Left colon (tissue), 2 donors: ENCODE measurements around the gene C14orf180. TPM values are rescaled to one million over a fixed set of nuclear protein-coding genes. Genes with fewer than 3 reads are reported as not detected.

Experiments
- ATAC-seq: fragments of 200-7000 bp; cut with Tn5 transposase; one replicate; pipeline ENCODE4 v1.9.1; 2020; ENCODE audit warnings: mild to moderate bottlenecking, moderate library complexity
- DNase-seq, 2 donors: peaks; one replicate each; pipeline ENCODE4 v3.0.0-alpha.2; 2020
- intact Hi-C, 2 donors: fragments of 100-400 bp; cut with DNase I in 1 of 2; cut with micrococcal nuclease in 1 of 2; formaldehyde crosslinking; loops; one replicate each; pipeline versions ENCODE4 v1.11.2 to v1.14.0; 2022; cut with DNase I, micrococcal nuclease
- total RNA-seq, 2 donors: library from RNA; stranded (reverse); fragmentation: NEBNext Ultra II Directional; extraction: Animal tissue kit (Norgen Biotek cat#: 25700); gene quantifications; one replicate each; pipeline ENCODE4 v1.2.1, GENCODE V29; 2021
- donor health status: DM: no; HTN: no; CAD: no.
- donor health status: DM: yes; HTN: yes; CAD: no.

Gene C14orf180
- total RNA-seq, 2 donors from 2014 or later = 0.58 to 1.0 TPM

DNA sequence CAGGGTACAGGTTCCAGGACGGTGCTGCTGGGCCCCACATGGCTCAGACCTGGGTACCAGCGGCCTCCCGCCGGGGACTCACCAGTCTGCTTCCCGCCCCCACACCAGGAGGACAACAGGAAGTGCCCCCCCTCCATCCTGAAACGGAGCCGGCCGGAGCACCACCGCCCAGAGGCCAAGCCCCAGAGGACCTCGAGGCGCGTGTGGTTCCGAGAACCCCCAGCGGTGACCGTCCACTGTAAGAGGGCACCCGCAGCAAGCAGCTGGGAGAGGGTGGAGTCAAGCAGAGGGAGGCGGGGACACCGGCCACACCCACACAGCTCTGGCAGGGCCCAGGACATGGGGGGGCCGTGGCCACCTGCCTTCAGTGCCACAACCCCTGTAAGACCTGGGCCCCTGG, 8.1 kb downstream of the C14orf180 start:
- peak; percentile 48 for ATAC-seq
- intact Hi-C loops = no loop called here
- no peak for DNase-seq

- ATAC-seq (no peak), DNase-seq (no peak)
- intact Hi-C loops = no loop called here
Measured at GRCh38 chr14:104588066-104588857, 8.7 kb downstream of the C14orf180 start.

DNA sequence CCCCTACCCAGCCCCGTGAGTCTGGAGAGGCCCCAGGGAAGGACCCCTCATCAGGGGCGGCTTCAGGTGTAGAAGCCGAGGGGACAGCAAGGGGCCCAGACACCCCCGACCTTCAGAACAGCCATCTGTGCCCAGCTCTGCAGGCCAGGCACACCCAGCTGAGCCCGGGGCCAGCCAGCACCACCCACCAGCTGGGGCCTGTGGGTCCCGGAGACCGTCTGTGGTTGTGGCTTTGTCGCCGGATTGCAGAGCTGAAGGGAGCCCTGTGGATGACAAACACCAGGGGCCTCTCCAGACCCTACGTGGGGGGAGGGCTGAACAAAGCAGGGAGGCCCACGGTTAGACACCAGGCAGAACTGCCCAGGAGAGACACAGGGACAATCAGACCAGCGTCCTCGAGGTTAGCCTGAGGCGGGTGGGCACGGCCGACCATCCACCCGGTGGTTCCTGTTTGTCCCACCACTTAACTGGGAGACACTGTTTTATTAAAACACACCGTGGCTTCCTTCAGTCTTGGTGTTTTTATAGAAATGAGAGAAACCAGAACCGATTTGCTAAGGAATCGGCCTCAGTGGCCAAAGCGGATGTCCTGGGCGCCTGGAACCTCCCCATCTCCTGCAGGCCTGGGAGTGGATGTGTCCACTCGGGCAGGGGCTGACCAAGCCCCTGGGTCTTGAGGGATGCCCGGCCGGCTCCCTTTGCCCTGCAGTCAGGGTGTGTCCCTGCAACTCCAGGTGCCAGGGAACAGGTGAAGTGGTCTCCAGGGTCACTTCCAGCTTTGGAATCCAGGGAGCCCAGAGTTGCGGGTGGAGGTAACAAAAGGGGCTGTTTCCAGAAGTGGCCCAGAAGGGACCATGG, 10.0 kb downstream of the C14orf180 start:
- ATAC-seq (no peak), DNase-seq (no peak)
- intact Hi-C loops = no loop called here

DNA sequence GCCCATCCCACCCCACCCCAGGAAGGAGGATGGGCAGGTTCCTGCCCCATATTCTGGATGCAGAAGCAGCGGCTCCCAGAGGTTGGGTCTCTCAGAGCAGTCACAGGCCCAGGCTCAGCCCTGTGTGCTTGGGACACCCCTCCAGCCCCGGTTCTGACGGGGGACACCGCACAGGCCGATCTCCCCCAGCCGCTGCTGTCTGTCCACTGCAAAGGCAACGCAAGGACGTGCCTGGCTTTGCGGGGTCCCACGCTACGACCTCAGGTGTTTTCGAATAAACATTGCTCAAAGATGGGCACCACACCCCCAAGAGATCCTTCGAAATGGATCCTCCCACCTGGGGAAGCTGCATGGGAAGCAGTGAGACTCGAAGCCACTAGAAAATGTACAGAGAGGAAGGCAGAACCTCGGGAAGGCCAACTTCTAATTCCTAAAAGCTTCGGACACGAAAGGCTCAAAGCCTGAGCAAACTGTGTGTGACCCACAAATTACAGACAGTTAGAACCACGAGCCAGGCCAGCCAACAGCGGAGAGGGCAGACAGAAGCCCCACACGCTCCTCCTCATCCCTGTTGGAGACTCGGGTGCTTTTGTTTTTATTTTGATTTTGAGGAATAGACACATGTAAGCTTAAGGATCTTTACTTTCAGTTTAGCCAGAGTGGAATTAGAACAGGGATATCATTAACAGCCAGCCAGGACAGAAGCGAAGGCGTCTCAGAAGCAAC, 10.8 kb downstream of the C14orf180 start:
- intact Hi-C loops = no loop called here
- DNase-seq (no peak), ATAC-seq (no peak)

GRCh38 chr14:104591031-104591430, 11.5 kb downstream of the C14orf180 start:
- no peak for ATAC-seq
- intact Hi-C loops = no loop called here
- DNase-seq = no peak

DNA sequence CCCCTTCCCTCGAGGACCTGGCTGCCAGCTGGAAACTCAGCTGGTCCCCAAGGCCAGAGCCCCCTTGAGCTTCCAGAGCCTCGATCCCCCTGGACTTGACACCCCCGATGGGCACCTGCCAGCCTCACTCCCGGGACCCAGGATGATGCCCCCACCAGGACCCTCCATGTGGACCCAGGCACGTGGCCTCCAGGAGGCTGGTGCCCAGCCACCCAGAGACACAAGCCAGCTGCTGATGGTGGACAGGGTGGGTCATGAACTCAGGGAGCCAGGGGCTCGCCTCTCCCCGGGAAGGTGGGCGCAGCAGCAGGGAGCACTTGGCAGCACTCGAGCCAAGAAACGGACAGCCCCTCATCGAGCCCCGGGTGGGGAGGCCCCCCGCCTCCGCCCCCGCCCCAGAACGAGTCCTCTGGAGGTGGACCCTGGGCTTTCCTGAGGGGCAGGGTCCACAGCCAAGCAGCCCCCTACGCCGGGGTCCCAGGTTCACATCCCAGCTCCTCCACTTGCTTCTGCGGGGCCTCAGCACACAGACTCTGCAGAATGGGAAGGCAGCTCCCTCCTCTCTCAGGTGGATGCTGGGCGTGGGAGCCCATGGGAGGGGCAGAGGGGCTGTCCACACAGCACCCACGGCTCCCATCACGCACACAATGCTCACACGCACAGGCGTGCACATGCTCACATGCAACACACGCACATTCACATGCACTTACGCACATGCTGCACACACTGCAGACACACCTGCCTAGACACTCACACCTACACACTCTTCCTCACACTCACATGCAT, 12.1 kb downstream of the C14orf180 start:
- no peak for DNase-seq
- intact Hi-C loops = no loop called here
- ATAC-seq = no peak

- no peak for DNase-seq
- intact Hi-C loops = no loop called here
- ATAC-seq = no peak
Measured at GRCh38 chr14:104592292-104592672, 12.7 kb downstream of the C14orf180 start.

DNA sequence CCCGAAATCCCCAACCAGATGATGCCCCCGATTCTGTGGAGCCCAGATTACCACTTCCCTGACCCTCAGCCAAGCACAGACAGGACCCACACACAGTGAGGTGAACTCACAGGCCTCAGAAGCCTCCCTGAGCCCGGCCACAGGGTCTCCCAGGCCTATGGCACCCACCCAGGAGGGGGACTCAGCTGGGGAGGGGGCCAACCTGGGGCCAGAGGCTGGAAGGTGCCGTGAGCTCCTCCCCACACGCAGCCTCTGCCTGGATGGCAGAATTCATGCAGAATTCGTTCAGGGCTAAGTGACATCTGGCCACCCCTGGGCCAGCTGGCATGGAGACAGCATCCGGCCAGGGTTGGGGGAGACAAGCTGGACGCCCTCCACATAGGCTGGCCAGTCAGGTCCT, 13.2 kb downstream of the C14orf180 start:
- DNase-seq (no peak), ATAC-seq (no peak)
- intact Hi-C loops = no loop called here

GRCh38 chr14:104593241-104593701, 13.7 kb downstream of the C14orf180 start:
- intact Hi-C loops = no loop called here
- ATAC-seq (no peak), DNase-seq (no peak)

GRCh38 chr14:104593710-104594136, 14.2 kb downstream of the C14orf180 start:
- ATAC-seq (no peak), DNase-seq (no peak)
- intact Hi-C loops = no loop called here

- intact Hi-C loops = no loop called here
- ATAC-seq = no peak
Measured at GRCh38 chr14:104594310-104595046, 14.9 kb downstream of the C14orf180 start.

DNA sequence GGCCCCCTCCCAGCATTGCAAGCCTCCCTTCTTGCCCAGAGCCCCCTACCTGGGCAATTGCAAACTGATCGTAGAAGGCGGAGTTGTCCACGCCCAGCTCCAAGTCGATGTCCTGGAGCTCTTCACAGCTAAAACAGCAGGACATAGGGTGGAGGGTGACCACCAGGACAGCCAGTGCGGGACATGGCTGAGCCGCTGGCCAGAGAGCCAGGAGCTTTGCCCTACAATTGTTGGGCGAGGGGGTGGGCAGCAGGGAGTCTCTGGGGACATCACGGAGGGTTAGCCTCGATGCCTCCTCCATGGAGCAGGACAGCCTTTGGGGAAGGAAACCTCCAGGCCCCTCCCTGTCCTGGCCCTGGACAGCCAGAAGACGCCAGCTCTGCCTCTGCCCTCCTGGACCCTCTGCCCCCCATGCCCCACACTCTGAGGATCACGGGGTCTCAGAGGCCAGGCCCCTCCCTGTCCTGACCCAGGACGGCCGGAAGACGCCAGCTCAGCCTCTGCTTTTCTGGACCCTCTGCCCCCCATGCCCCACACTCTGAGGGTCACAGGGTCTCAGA, 15.6 kb downstream of the C14orf180 start:
- DNase-seq (no peak), ATAC-seq (no peak)
- intact Hi-C loops = no loop called here

More at GRCh38 chr14:104594310-104595046, 14.9 kb downstream of the C14orf180 start:
- DNase-seq = no peak

- intact Hi-C loops = no loop called here
- ATAC-seq (no peak), DNase-seq (no peak)
Measured at GRCh38 chr14:104595911-104596450, 16.4 kb downstream of the C14orf180 start.

DNA sequence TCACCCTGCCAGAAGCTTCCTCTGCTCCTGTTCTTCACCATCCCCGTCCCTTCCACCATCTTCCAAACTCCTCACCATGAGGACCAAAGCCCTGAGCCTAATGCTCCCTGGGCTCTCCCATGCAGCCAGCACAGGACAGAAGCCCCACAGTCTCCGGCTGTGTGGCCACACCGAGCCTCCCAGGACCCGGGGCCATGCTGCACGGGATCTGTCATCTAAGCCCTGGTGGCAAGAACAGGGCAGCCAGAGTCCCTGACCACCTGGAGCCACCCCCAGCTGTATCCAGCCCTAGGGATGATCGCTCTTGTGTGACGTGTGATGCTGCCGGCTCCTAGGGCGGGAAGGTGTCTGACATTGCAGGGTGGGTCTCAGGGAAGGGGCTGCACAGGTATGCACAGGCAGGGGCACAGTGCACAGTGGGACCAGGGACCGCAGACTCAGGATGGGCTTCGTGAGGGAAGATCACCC, 16.9 kb downstream of the C14orf180 start:
- DNase-seq = no peak
- no peak for ATAC-seq
- intact Hi-C loops = no loop called here

DNA sequence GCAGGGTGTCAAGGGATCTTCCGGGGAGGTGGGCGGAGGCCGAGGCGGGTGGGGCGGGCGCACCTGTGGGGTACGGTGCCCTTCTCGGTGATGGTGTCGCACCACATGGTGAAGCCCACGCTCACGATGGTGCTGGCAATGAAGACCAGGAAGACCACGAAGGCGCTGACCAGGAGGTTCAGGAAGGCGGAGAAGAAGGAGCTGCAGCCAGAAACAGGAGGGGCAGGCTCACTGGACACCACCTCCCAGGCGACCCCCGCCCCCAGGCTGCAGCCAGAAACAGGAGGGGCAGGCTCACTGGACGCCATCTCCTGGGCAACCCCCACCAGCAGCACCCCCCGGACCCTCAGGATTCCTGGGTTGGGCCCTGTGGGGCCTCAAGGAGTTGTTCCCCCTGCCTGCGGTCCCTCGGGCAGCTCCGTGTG, 17.4 kb downstream of the C14orf180 start:
- no peak for DNase-seq
- intact Hi-C loops = no loop called here
- ATAC-seq = no peak

DNA sequence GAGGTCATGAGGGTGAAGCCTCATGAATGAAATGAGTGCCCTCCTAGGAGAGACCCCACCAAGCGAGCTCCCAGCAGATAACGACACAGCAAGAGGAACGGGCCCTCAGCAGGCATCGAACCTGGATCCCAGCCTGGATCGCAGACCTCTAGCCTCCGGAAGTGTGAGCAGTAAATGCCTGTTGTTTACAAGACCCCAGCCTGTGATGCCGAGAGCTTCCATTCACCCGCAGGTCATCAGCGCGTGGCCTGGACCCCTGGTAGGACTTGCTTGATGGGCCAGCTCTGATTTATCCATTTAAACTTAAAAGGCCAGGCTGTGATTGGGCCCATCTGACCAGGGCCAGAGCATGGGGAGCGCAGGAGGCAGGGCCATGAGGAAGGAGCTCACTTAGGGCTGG, 18.0 kb downstream of the C14orf180 start:
- intact Hi-C loops = no loop called here
- ATAC-seq (no peak), DNase-seq (no peak)
